Calu3 (cell line): ENCODE data around the gene HIRIP3. TPM values are rescaled to one million over a fixed set of nuclear protein-coding genes. Genes with fewer than 3 reads are reported as not detected.

Experiments used
- BruUV-seq: library from RNA; stranded (reverse); fragments of 400-500 nt; replicated peaks from 2 replicates; lab custom pipeline; 2021; lab: Mats Ljungman, UMichigan
- CTCF ChIA-PET: fragments of 300-600 bp; sonication (Branson Sonifier 250); formaldehyde crosslinking; loops from one replicate; lab custom pipeline; 2022; ENCODE audit warnings: antibody characterized with exemption; lab: Charles Lee
- DNase-seq: peaks from one replicate; pipeline ENCODE4 v3.0.0; 2022
- H3K27ac Mint-ChIP-seq: one replicate; pipeline ENCODE4 v1.8.0; 2022; ENCODE audit warnings: mixed read lengths; ENCODE audit not compliant: unreplicated experiment
- H3K27me3 Mint-ChIP-seq: one replicate; pipeline ENCODE4 v1.8.0; 2022; ENCODE audit warnings: mixed read lengths; ENCODE audit not compliant: unreplicated experiment
- H3K36me3 Mint-ChIP-seq: one replicate; pipeline ENCODE4 v1.8.0; 2022; ENCODE audit warnings: mild to moderate bottlenecking, moderate library complexity, mixed read lengths; ENCODE audit not compliant: insufficient read depth, unreplicated experiment
- H3K4me1 Mint-ChIP-seq: one replicate; pipeline ENCODE4 v1.8.0; 2022; ENCODE audit warnings: mild to moderate bottlenecking, low read depth, mixed read lengths; ENCODE audit not compliant: unreplicated experiment
- H3K4me3 Mint-ChIP-seq: one replicate; pipeline ENCODE4 v1.8.0; 2022; ENCODE audit warnings: mild to moderate bottlenecking, low read depth, moderate library complexity, mixed read lengths; ENCODE audit not compliant: unreplicated experiment
- H3K9me3 Mint-ChIP-seq: one replicate; pipeline ENCODE4 v1.8.0; 2022; ENCODE audit warnings: low read depth, mixed read lengths; ENCODE audit not compliant: unreplicated experiment
- CTCF ChIP-seq: fragments of 200-600 bp; IDR thresholded peaks from one replicate; pipeline ENCODE4 v1.8.0; 2022; ENCODE audit warnings: antibody characterized with exemption; ENCODE audit not compliant: unreplicated experiment
- intact Hi-C: fragments of 100-400 bp; cut with micrococcal nuclease; formaldehyde crosslinking; loops from one replicate; pipeline ENCODE4 v1.10.0; 2022; ENCODE audit not compliant: unreplicated experiment
- total RNA-seq: library from RNA; stranded (reverse); gene quantifications from 2 replicates; pipeline ENCODE4 v1.2.3, GENCODE V29; 2022

Gene HIRIP3
- total RNA-seq, 1 experiment from 2014 or later, result 28.5 TPM

- no peak for DNase-seq
- H3K9me3 Mint-ChIP-seq, result no peaks in the 10 kb centered on the region
- H3K27me3 Mint-ChIP-seq, result no peaks in the 10 kb centered on the region
- H3K4me3 Mint-ChIP-seq, result no peak overlapping the region
- H3K36me3 Mint-ChIP-seq, result peaks cover 40% of the 10 kb centered on the region
- intact Hi-C loops, result no loop called here
- peaks cover 14% of the 10 kb centered on the region for H3K4me1 Mint-ChIP-seq
- TF ChIP-seq CTCF, result no peak
- CTCF ChIA-PET, result no interaction called here
- BruUV-seq, result no TSS peak
- H3K27ac Mint-ChIP-seq, result no peak overlapping the region
These were observed 5.6 kb upstream of the HIRIP3 start for GRCh38 chr16:30000735-30001631.

GRCh38 chr16:29999605-30000004 lies 4.2 kb upstream of the HIRIP3 start:
- no peak overlapping the region for H3K27ac Mint-ChIP-seq
- no TSS peak for BruUV-seq
- no peaks in the 10 kb centered on the region for H3K9me3 Mint-ChIP-seq
- DNase-seq, result no peak
- H3K36me3 Mint-ChIP-seq, result peaks cover 47% of the 10 kb centered on the region
- no peaks in the 10 kb centered on the region for H3K27me3 Mint-ChIP-seq
- intact Hi-C loops, result no loop called here
- CTCF ChIA-PET, result no interaction called here
- no peak for TF ChIP-seq CTCF
- H3K4me1 Mint-ChIP-seq, result peaks cover 23% of the 10 kb centered on the region
- no peak overlapping the region for H3K4me3 Mint-ChIP-seq

- Mint-ChIP-seq H3K27ac (peak overlapping the region; percentile 87), H3K36me3 (peaks cover 49% of the 10 kb centered on the region), H3K9me3 (no peaks in the 10 kb centered on the region), H3K4me3 (peak overlapping the region; percentile 100), H3K4me1 (peaks cover 26% of the 10 kb centered on the region), H3K27me3 (no peaks in the 10 kb centered on the region)
- intact Hi-C loops, result no loop called here
- no TSS peak for BruUV-seq
- CTCF ChIA-PET, result no interaction called here
- no peak for DNase-seq
- TF ChIP-seq CTCF, result no peak
These were observed 1.4 kb upstream of the HIRIP3 start for GRCh38 chr16:29996766-29997250.

GRCh38 chr16:29995911-29996765 lies 721 bp upstream of the HIRIP3 start, which contains the start of gene INO80E:
Gene INO80E (plus strand): TSS chr16:29996241. CDS start chr16:29996311, 70 bp downstream.
- H3K4me1 Mint-ChIP-seq, result peaks cover 26% of the 10 kb centered on the region
- no peak for TF ChIP-seq CTCF
- no TSS peak for BruUV-seq
- DNase-seq, result peak; percentile 100
- H3K27ac Mint-ChIP-seq, result peak within 1 kb of the TSS; percentile 87
- intact Hi-C loops, result no loop called here
- CTCF ChIA-PET, result interaction anchor here (0.6 to 1.2 kb wide), 4 partner anchors 10 to 148 kb away, joined by 3 to 5 read pairs (median 4); partner anchors contain the start of gene KCTD13
- peaks cover 49% of the 10 kb centered on the region for H3K36me3 Mint-ChIP-seq
- H3K9me3 Mint-ChIP-seq, result no peaks in the 10 kb centered on the region
- peak within 1 kb of the TSS; percentile 100 for H3K4me3 Mint-ChIP-seq
- no peaks in the 10 kb centered on the region for H3K27me3 Mint-ChIP-seq
